SK-N-SH treated with all-trans-retinoic acid at 6 μM for 48 hours (cell line): ENCODE measurements around the gene DDX42.

Experiments used
- ARNTL ChIP-seq: fragments of 450-650 bp; formaldehyde crosslinking; IDR thresholded peaks from 2 replicates; pipeline ENCODE4 v1.5.0; 2020; ENCODE audit warnings: low read depth, mild to moderate bottlenecking, moderate library complexity, borderline replicate concordance
- BACH2 ChIP-seq: fragments of 250-450 bp; sonication (Bioruptor Pico); IDR thresholded peaks from 2 replicates; pipeline ENCODE4 v1.9.0; 2021; ENCODE audit warnings: mild to moderate bottlenecking, borderline replicate concordance
- CSDC2 ChIP-seq: fragments of 250-450 bp; sonication (Bioruptor Pico); IDR thresholded peaks from 2 replicates; pipeline ENCODE4 v1.5.0; 2020; ENCODE audit warnings: mild to moderate bottlenecking, moderate library complexity
- PPARA ChIP-seq: fragments of 250-450 bp; sonication (Bioruptor Pico); IDR thresholded peaks from 2 replicates; pipeline ENCODE4 v1.5.0; 2020; ENCODE audit warnings: mild to moderate bottlenecking, borderline replicate concordance
- ZFP3 ChIP-seq: fragments of 250-450 bp; sonication (Bioruptor Pico); IDR thresholded peaks from 2 replicates; pipeline ENCODE4 v1.5.0; 2020; ENCODE audit warnings: mild to moderate bottlenecking, moderate library complexity
- ZFP30 ChIP-seq: fragments of 450-650 bp; formaldehyde crosslinking; IDR thresholded peaks from 2 replicates; pipeline ENCODE4 v1.5.0; 2022; ENCODE audit warnings: mild to moderate bottlenecking, moderate library complexity
- TF ChIP-seq, protein P1 (sequence below): fragments of 250-450 bp; sonication (Bioruptor Pico); IDR thresholded peaks from 2 replicates; pipeline ENCODE4 v1.8.0; 2020; ENCODE audit warnings: mild to moderate bottlenecking, moderate library complexity, borderline replicate concordance
- TF ChIP-seq, protein P2 (sequence below): fragments of 250-450 bp; sonication (Bioruptor Pico); IDR thresholded peaks from 2 replicates; pipeline ENCODE4 v1.5.1; 2020; ENCODE audit warnings: low read depth, mild to moderate bottlenecking, moderate library complexity
- TF ChIP-seq, protein P3 (sequence below): fragments of 250-450 bp; sonication (Bioruptor Pico); IDR thresholded peaks from 2 replicates; pipeline ENCODE4 v1.5.0; 2020; ENCODE audit warnings: mild to moderate bottlenecking, moderate library complexity

DNA sequence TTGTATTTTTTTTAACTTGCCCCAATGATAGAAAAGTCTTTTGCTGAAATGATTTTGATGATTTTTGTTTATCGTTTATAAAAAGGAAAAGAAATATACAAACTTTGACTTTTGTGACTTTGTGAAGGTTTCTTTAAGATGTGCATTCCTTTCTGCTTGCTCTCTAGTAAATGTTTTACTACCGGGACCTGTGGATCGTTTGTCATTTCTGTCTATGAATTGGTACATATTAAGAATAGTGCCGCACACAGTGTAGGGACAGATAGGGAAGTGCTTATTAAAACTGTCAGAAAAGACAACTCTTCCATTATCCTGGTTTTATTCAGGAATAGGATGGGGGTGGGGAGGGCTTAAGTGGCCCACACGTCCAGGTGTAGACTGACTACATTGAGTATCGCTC, 45.2 kb downstream of the DDX42 start:
- no peak for TF ChIP-seq BACH2 (CRISPR knock-in tag)
- TF ChIP-seq ZFP30 (CRISPR knock-in tag), result no peak
- TF ChIP-seq PPARA (CRISPR knock-in tag), result no peak
- TF ChIP-seq, protein P1, sequence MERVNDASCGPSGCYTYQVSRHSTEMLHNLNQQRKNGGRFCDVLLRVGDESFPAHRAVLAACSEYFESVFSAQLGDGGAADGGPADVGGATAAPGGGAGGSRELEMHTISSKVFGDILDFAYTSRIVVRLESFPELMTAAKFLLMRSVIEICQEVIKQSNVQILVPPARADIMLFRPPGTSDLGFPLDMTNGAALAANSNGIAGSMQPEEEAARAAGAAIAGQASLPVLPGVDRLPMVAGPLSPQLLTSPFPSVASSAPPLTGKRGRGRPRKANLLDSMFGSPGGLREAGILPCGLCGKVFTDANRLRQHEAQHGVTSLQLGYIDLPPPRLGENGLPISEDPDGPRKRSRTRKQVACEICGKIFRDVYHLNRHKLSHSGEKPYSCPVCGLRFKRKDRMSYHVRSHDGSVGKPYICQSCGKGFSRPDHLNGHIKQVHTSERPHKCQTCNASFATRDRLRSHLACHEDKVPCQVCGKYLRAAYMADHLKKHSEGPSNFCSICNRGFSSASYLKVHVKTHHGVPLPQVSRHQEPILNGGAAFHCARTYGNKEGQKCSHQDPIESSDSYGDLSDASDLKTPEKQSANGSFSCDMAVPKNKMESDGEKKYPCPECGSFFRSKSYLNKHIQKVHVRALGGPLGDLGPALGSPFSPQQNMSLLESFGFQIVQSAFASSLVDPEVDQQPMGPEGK, result no peak
- TF ChIP-seq ZFP3 (CRISPR knock-in tag), result no peak
- TF ChIP-seq, protein P2, sequence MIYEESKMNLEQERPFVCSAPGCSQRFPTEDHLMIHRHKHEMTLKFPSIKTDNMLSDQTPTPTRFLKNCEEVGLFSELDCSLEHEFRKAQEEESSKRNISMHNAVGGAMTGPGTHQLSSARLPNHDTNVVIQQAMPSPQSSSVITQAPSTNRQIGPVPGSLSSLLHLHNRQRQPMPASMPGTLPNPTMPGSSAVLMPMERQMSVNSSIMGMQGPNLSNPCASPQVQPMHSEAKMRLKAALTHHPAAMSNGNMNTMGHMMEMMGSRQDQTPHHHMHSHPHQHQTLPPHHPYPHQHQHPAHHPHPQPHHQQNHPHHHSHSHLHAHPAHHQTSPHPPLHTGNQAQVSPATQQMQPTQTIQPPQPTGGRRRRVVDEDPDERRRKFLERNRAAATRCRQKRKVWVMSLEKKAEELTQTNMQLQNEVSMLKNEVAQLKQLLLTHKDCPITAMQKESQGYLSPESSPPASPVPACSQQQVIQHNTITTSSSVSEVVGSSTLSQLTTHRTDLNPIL (CRISPR knock-in tag), result no peak
- TF ChIP-seq ARNTL (CRISPR knock-in tag), result no peak
- TF ChIP-seq, protein P3, sequence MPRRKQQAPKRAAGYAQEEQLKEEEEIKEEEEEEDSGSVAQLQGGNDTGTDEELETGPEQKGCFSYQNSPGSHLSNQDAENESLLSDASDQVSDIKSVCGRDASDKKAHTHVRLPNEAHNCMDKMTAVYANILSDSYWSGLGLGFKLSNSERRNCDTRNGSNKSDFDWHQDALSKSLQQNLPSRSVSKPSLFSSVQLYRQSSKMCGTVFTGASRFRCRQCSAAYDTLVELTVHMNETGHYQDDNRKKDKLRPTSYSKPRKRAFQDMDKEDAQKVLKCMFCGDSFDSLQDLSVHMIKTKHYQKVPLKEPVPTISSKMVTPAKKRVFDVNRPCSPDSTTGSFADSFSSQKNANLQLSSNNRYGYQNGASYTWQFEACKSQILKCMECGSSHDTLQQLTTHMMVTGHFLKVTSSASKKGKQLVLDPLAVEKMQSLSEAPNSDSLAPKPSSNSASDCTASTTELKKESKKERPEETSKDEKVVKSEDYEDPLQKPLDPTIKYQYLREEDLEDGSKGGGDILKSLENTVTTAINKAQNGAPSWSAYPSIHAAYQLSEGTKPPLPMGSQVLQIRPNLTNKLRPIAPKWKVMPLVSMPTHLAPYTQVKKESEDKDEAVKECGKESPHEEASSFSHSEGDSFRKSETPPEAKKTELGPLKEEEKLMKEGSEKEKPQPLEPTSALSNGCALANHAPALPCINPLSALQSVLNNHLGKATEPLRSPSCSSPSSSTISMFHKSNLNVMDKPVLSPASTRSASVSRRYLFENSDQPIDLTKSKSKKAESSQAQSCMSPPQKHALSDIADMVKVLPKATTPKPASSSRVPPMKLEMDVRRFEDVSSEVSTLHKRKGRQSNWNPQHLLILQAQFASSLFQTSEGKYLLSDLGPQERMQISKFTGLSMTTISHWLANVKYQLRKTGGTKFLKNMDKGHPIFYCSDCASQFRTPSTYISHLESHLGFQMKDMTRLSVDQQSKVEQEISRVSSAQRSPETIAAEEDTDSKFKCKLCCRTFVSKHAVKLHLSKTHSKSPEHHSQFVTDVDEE (CRISPR knock-in tag), result no peak
- TF ChIP-seq CSDC2 (CRISPR knock-in tag), result no peak
